GM03348 (cell line): ENCODE results near the gene OGDH.
"Not testable (repeated sequence)": the region's sequence is repeated elsewhere in the genome, so short reads cannot be mapped to it uniquely, and the experiment has no call there.

ENCODE experiments used
- DNase-seq: peaks from one replicate; pipeline ENCODE4 v3.0.0; 2012; ENCODE audit warnings: low spot score

OGDH gene

GRCh38 chr7:44580945-44581878 is 25.2 kb upstream of the OGDH start:
- DNase-seq, result no peak

GRCh38 chr7:44581879-44582603 is 24.4 kb upstream of the OGDH start, which contains the start of gene TMED4:
TMED4 (minus strand) TSS chr7:44582231; CDS start chr7:44582206, 25 bp downstream.
- peak; percentile 100 for DNase-seq

GRCh38 chr7:44583146-44583865 is 23.1 kb upstream of the OGDH start:
- no peak for DNase-seq

GRCh38 chr7:44587843-44588711 is 18.4 kb upstream of the OGDH start:
- no peak for DNase-seq

- no peak for DNase-seq
Observed at GRCh38 chr7:44590910-44591309, 15.5 kb upstream of the OGDH start.

GRCh38 chr7:44595934-44596635 is 10.3 kb upstream of the OGDH start:
- no peak for DNase-seq

- DNase-seq, result not testable (repeated sequence)
Observed at GRCh38 chr7:44597181-44597580, 9.2 kb upstream of the OGDH start.

- no peak for DNase-seq
Observed at GRCh38 chr7:44599222-44599621, 7.2 kb upstream of the OGDH start.

- DNase-seq, result no peak
Observed at GRCh38 chr7:44602576-44602910, 3.9 kb upstream of the OGDH start.

GRCh38 chr7:44603193-44603592 is 3.2 kb upstream of the OGDH start:
- DNase-seq, result no peak

GRCh38 chr7:44604941-44605340 is 1.5 kb upstream of the OGDH start:
- no peak for DNase-seq

- DNase-seq, result no peak
Observed at GRCh38 chr7:44607141-44608068, 978 bp downstream of the OGDH start.

- peak; percentile 67 for DNase-seq
Observed at GRCh38 chr7:44608916-44609648, 2.7 kb downstream of the OGDH start.

- DNase-seq, result no peak
Observed at GRCh38 chr7:44609829-44610228, 3.4 kb downstream of the OGDH start.

- DNase-seq, result no peak
Observed at GRCh38 chr7:44615149-44615611, 8.8 kb downstream of the OGDH start.

- DNase-seq, result no peak
Observed at GRCh38 chr7:44615793-44616192, 9.4 kb downstream of the OGDH start.

- no peak for DNase-seq
Observed at GRCh38 chr7:44616545-44616944, 10.1 kb downstream of the OGDH start.

GRCh38 chr7:44617225-44617890 is 10.9 kb downstream of the OGDH start:
- DNase-seq, result peak; percentile 53
